Breast epithelium (tissue), 3 donors: Measurements from ENCODE around the gene AHI1.

Source experiments
- POLR2A ChIP-seq: fragments of 450-650 bp; IDR thresholded peaks from one replicate; pipeline ENCODE4 v1.6.1; 2016; ENCODE audit warnings: antibody characterized with exemption, mild to moderate bottlenecking, moderate library complexity
- TF ChIP-seq, protein P1 (sequence below), 3 donors: fragments of 450-650 bp; IDR thresholded peaks; one replicate each; pipeline ENCODE4 v1.5.1; 2016 to 2017; ENCODE audit warnings: antibody characterized with exemption in 3 of 3, mild to moderate bottlenecking in 3 of 3, moderate library complexity in 3 of 3

DNA sequence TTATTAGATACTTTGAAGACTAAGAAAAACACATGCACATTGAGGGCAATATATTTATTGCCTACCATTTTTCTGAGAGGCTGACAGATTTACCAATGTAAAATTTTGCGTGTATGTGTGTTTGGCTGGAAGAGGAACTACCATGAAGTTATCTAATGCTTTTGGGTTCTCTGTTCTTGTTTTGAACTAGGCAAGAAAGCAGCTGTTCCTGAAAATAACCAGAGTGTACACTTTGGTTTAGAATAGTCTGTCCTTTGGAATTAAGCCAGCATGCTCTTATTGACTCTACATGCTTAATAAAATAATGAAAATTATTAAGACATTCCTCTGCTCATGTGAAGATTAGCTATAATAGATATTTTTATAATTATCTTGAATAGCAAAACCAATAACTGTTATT, 187.2 kb downstream of the AHI1 start:
- TF ChIP-seq, protein P1, sequence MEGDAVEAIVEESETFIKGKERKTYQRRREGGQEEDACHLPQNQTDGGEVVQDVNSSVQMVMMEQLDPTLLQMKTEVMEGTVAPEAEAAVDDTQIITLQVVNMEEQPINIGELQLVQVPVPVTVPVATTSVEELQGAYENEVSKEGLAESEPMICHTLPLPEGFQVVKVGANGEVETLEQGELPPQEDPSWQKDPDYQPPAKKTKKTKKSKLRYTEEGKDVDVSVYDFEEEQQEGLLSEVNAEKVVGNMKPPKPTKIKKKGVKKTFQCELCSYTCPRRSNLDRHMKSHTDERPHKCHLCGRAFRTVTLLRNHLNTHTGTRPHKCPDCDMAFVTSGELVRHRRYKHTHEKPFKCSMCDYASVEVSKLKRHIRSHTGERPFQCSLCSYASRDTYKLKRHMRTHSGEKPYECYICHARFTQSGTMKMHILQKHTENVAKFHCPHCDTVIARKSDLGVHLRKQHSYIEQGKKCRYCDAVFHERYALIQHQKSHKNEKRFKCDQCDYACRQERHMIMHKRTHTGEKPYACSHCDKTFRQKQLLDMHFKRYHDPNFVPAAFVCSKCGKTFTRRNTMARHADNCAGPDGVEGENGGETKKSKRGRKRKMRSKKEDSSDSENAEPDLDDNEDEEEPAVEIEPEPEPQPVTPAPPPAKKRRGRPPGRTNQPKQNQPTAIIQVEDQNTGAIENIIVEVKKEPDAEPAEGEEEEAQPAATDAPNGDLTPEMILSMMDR (IDR thresholded peaks at IDR 0.05): no peak
- TF ChIP-seq POLR2A: no peak
